ENCODE results near the gene SH3GLB2.

The SH3GLB2 gene

DNA sequence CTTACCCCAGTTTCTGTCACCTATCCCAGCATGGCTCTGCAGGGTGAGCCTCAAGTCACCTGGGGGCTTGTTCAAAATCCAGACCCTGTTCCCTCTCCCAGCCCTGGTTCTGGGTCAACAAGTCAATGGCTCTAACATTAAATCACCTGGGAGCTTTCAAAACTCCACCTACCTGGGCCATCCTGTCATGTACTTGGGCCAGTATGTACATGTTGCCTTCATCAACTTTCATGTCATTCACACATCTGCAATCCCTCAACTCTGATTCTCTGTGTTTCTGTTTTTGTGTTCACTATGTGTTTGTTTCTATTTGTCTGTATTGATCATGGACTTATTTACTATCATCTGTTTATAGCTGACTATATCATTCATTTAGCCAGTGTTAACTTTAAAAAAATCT, 2.1 kb upstream of the SH3GLB2 start:
- H4K20me1 ChIP-seq (ENCODE audit: insufficient read depth, low read length, poor library complexity, severe bottlenecking) = peaks cover 8% of the 10 kb centered on the region
- no peaks in the 10 kb centered on the region for H3K27me3 ChIP-seq (ENCODE audit: insufficient read depth, low read length, poor library complexity, severe bottlenecking)
- peaks cover 6% of the 10 kb centered on the region for H3K4me1 ChIP-seq (ENCODE audit: insufficient read depth, low read length, poor library complexity, severe bottlenecking)
- no peak overlapping the region for H3K4me2 ChIP-seq (ENCODE audit: low read depth, low read length, poor library complexity, severe bottlenecking)
- no peaks in the 10 kb centered on the region for H3K9me2 ChIP-seq (replicated peaks; ENCODE audit: low read depth, low read length)
- H3K4me3 ChIP-seq (ENCODE audit: low read length, poor library complexity, severe bottlenecking) = no peak overlapping the region
- peaks cover 17% of the 10 kb centered on the region for H3K79me2 ChIP-seq (ENCODE audit: insufficient read depth, low read length)
- no peaks in the 10 kb centered on the region for H3K36me3 ChIP-seq (ENCODE audit: insufficient read depth, low read length)
- no peak overlapping the region for H3K9ac ChIP-seq (ENCODE audit: low read depth, low read length, poor library complexity, severe bottlenecking)
- no peaks in the 10 kb centered on the region for H3F3A ChIP-seq (ENCODE audit: low read depth)
- no peaks in the 10 kb centered on the region for H3K9me3 ChIP-seq (ENCODE audit: insufficient read depth, low read depth, low read length)
- no peak for TF ChIP-seq EZH2phosphoT487 (IDR thresholded peaks at IDR 0.05; ENCODE audit: borderline replicate concordance)
- TF ChIP-seq, protein P1, sequence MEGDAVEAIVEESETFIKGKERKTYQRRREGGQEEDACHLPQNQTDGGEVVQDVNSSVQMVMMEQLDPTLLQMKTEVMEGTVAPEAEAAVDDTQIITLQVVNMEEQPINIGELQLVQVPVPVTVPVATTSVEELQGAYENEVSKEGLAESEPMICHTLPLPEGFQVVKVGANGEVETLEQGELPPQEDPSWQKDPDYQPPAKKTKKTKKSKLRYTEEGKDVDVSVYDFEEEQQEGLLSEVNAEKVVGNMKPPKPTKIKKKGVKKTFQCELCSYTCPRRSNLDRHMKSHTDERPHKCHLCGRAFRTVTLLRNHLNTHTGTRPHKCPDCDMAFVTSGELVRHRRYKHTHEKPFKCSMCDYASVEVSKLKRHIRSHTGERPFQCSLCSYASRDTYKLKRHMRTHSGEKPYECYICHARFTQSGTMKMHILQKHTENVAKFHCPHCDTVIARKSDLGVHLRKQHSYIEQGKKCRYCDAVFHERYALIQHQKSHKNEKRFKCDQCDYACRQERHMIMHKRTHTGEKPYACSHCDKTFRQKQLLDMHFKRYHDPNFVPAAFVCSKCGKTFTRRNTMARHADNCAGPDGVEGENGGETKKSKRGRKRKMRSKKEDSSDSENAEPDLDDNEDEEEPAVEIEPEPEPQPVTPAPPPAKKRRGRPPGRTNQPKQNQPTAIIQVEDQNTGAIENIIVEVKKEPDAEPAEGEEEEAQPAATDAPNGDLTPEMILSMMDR (conservative IDR thresholded peaks at IDR 0.05; ENCODE audit: low read length) = no peak
- H2AFZ ChIP-seq (ENCODE audit: low read length) = no peak overlapping the region

DNA sequence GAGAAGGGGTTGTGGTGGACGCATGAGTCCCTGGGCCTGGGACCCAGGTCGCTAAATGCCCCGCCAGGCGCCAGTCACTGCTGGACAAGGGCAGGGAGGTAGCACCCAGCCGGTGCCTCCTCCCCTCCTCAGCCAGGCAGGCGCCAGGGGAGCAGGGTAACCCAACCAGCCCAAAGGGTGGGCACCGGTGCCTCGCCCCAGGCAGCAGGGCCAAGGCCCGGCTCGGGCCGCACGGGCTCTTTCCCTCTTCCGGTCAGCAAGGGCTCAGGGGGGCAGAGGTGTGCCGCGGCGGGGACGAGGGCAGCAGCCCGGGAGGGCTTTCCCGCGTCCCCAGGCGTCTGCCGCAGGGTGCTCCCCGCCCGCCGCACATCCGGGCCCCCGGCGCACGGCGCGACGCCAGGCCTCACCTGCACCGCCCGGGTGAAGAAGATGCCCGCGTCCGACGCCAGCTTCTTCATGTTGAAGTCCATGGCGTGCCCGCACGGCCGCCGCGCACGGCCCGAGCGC, 393 bp downstream of the SH3GLB2 start:
- no peaks in the 10 kb centered on the region for H3K36me3 ChIP-seq (ENCODE audit: insufficient read depth, low read length)
- H4K20me1 ChIP-seq (ENCODE audit: insufficient read depth, low read length, poor library complexity, severe bottlenecking) = peaks cover 11% of the 10 kb centered on the region
- H3F3A ChIP-seq (ENCODE audit: low read depth) = no peaks in the 10 kb centered on the region
- no peak overlapping the region; the same call in 1 of the 2 replicates for H2AFZ ChIP-seq (ENCODE audit: low read length)
- H3K27me3 ChIP-seq (ENCODE audit: insufficient read depth, low read length, poor library complexity, severe bottlenecking) = no peaks in the 10 kb centered on the region
- peaks cover 24% of the 10 kb centered on the region for H3K79me2 ChIP-seq (ENCODE audit: insufficient read depth, low read length)
- no peaks in the 10 kb centered on the region for H3K9me2 ChIP-seq (replicated peaks; ENCODE audit: low read depth, low read length)
- TF ChIP-seq, protein P1 (conservative IDR thresholded peaks at IDR 0.05; ENCODE audit: low read length) = no peak
- TF ChIP-seq EZH2phosphoT487 (IDR thresholded peaks at IDR 0.05; ENCODE audit: borderline replicate concordance) = no peak
- H3K4me2 ChIP-seq (ENCODE audit: low read depth, low read length, poor library complexity, severe bottlenecking) = peak overlapping the region; percentile 76
- H3K4me1 ChIP-seq (ENCODE audit: insufficient read depth, low read length, poor library complexity, severe bottlenecking) = peaks cover 10% of the 10 kb centered on the region
- H3K4me3 ChIP-seq (ENCODE audit: low read length, poor library complexity, severe bottlenecking) = peak overlapping the region; percentile 77
- H3K9me3 ChIP-seq (ENCODE audit: insufficient read depth, low read depth, low read length) = no peaks in the 10 kb centered on the region
- peak overlapping the region; percentile 59 for H3K9ac ChIP-seq (ENCODE audit: low read depth, low read length, poor library complexity, severe bottlenecking)

DNA sequence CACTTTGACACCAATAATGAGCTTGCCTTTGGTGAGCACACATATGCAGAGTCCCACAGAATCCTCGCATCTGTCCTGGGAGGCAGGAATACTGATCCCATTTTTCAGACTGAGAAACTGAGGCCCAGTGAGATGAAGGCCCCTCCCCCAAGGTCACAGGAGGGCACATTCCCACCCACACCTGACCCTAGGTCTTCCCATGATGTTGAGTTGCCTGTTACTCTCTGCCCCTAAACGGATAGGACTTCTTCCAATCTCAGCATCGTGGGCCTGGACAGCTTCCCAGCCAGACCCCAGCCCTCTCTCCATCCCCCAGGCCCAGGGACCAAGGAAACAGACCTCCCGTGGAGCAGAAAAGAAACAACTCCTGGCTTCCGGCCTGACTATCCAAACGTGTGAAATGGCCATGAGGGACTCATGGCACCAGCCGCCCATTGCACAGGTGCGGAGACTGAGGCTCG, 877 bp downstream of the SH3GLB2 start:
- Histone ChIP-seq H3K36me3 (ENCODE audit: insufficient read depth, low read length) (no peaks in the 10 kb centered on the region), H3K4me2 (ENCODE audit: low read depth, low read length, poor library complexity, severe bottlenecking) (peak overlapping the region; percentile 76), H4K20me1 (ENCODE audit: insufficient read depth, low read length, poor library complexity, severe bottlenecking) (peaks cover 11% of the 10 kb centered on the region), H3K9me2 (replicated peaks; ENCODE audit: low read depth, low read length) (no peaks in the 10 kb centered on the region), H3F3A (ENCODE audit: low read depth) (no peaks in the 10 kb centered on the region), H3K4me3 (ENCODE audit: low read length, poor library complexity, severe bottlenecking) (peak overlapping the region; percentile 77), H3K9ac (ENCODE audit: low read depth, low read length, poor library complexity, severe bottlenecking) (peak overlapping the region; percentile 59), H3K4me1 (ENCODE audit: insufficient read depth, low read length, poor library complexity, severe bottlenecking) (peaks cover 10% of the 10 kb centered on the region), H3K9me3 (ENCODE audit: insufficient read depth, low read depth, low read length) (no peaks in the 10 kb centered on the region), H3K27me3 (ENCODE audit: insufficient read depth, low read length, poor library complexity, severe bottlenecking) (no peaks in the 10 kb centered on the region), H3K79me2 (ENCODE audit: insufficient read depth, low read length) (peaks cover 25% of the 10 kb centered on the region), H2AFZ (ENCODE audit: low read length) (no peak overlapping the region)
- TF ChIP-seq, protein P1 (conservative IDR thresholded peaks at IDR 0.05; ENCODE audit: low read length) = no peak
- no peak for TF ChIP-seq EZH2phosphoT487 (IDR thresholded peaks at IDR 0.05; ENCODE audit: borderline replicate concordance)
